Uterus (tissue), 2 donors: Measurements from ENCODE around the gene CDH12.
"Not testable (repeated sequence)": the region's sequence is repeated elsewhere in the genome, so short reads cannot be mapped to it uniquely, and the experiment has no call there.

Experiments used
- POLR2A ChIP-seq, 2 donors: fragments of 450-650 bp; IDR thresholded peaks; one replicate each; pipeline ENCODE4 v1.6.1; 2016; ENCODE audit warnings: antibody characterized with exemption in 2 of 2, mild to moderate bottlenecking in 1 of 2, moderate library complexity in 1 of 2
- TF ChIP-seq, protein P1 (sequence below), 4 experiments: fragments of 200-600 bp in 2 of 4; fragments of 450-650 bp in 2 of 4; sonication (generic) in 2 of 4; IDR thresholded peaks; one replicate each; pipeline ENCODE4 v1.5.1; 2016 to 2019; ENCODE audit warnings: antibody characterized with exemption in 4 of 4, mild to moderate bottlenecking in 2 of 4, moderate library complexity in 1 of 4

DNA sequence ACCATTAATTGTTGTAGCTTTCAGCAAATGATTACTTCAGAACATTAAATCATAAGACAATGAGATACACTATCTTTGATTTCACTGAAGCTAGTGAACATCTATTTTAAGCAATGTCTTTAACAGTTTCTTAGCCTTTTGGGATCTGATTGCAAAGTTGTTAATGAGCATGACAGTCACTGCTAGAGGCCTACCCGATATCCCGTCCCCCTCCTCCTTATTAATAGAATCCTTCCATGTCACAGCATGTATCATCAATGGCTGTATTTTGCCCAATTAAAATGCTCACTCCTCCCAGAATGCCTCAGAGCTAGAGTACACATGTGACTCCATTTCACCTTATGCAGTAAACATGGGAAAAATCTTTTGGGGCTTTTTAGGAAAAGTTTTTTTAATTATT, 852.0 kb downstream of the CDH12 start:
- TF ChIP-seq, protein P1, sequence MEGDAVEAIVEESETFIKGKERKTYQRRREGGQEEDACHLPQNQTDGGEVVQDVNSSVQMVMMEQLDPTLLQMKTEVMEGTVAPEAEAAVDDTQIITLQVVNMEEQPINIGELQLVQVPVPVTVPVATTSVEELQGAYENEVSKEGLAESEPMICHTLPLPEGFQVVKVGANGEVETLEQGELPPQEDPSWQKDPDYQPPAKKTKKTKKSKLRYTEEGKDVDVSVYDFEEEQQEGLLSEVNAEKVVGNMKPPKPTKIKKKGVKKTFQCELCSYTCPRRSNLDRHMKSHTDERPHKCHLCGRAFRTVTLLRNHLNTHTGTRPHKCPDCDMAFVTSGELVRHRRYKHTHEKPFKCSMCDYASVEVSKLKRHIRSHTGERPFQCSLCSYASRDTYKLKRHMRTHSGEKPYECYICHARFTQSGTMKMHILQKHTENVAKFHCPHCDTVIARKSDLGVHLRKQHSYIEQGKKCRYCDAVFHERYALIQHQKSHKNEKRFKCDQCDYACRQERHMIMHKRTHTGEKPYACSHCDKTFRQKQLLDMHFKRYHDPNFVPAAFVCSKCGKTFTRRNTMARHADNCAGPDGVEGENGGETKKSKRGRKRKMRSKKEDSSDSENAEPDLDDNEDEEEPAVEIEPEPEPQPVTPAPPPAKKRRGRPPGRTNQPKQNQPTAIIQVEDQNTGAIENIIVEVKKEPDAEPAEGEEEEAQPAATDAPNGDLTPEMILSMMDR (IDR thresholded peaks at IDR 0.05), result not testable (repeated sequence)
- TF ChIP-seq POLR2A (IDR thresholded peaks at IDR 0.05), result not testable (repeated sequence)
